ENCODE results near the gene CDH13.

CDH13 gene

GRCh38 chr16:83248735-83249463 is 622.1 kb downstream of the CDH13 start:
- DNase-seq (ENCODE audit: low read depth): no peak

DNA sequence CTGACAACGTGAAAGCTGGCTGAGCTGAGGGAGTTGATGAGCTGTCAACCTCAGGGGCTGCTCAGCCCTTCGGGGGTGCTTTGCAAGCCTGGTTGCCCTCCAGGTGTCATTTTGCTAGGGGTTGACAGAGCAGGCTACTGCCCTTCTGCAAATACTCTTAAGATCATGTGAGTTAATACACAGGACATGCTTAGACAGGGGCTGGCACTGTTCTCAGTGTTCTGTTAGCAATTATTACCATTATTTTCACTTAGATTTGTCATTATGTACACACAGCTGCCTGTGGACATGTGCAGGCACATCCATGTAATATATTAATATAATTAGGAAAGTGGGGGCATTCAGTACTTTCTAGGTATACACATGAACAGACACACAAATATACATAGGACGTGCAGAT is 626.8 kb downstream of the CDH13 start:
- no peak for DNase-seq (ENCODE audit: low read depth)

DNA sequence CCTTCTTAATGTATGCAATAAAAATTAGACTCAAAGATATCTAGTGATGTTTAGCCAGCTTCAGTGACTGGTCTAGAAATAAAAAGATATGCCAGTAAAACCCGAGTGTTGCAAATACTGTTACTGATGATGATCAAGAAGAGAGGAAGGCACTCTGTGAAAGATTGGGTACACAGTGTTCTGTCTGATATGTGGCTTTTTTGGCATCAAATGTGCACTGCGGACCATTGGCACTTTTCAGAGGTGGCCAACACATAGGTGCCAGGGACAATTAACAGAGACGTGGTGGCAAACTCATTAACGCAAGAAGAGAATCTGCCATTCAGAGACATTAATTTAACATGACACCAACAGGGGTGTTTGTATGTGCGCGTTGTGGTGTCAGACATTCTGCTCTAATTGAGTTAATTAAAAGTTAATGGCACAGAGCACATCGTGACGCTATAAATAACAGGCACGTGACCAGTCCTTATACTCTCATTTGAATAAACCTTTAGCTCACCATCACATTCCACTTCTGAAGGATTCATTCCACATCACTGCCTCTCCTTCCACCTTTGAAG is 631.7 kb downstream of the CDH13 start:
- no peak for DNase-seq (ENCODE audit: low read depth)

DNA sequence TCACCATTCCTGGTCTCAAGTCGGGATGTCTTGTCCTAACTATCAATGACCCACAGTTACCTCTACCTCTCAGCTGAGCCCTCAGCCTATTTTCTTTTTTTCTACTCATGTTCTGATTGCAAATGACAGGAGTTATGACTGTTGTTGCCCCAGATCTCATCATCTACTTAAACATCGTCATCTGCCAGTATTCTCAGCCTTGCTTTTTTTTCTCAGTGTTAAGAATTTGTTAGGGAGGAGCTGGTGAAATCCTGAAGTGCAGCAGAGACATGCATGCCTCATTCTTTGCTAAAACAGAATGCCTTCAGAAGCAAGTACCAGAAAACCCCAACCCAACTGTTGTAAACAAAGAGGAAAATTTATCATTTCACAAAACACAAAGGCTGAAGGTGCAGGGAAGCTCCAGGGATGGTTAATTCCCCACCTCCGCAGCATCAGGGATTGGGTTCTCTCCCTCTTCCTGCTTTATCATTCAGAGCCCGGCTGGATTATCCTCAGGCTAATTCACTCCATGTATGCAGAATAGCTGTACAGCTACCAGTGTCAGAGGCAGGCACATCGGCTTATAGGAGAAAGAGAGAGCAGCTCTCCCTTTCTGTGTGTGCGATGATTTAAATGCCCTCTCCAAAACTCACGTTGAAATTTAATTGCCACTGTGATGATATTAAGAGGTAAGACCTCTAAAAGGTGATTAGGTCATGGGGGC is 640.2 kb downstream of the CDH13 start:
- no peak for DNase-seq (ENCODE audit: low read depth)

DNA sequence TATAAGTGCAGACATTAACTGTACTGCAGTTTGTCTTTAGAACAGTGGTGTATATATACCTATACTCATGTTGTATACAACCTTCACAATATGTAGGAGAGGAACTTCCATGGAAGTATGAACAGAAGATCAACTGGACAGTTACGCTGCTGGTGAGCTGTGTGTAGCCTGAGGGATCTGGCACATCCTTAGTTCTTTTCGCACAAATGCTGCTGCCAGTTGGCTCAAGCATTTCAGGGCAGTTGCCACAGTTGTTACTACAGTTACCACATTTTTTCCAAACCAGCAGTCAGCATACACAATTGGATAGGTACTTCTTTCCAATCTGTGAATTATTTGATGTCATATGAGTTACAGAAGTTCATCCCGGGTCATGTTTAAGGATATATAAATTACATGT is 641.4 kb downstream of the CDH13 start:
- DNase-seq (ENCODE audit: low read depth): no peak

DNA sequence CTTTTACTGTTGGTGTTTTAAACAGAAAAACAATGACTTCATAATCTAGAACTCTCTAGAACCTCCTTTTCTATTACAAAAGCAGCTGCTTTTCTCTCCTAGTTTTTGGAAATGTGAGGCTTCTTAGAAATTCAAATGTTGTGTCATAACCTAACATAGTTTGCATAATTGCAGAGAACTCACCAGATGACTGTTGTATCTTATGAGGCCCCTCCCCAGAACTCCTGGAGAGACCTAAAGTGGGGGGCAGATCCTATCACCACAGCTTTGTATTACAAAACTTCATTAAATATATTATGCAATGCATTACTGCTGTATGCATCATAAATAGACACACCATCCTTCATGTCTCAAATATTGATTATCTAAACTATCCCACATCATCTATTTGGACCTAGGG is 642.3 kb downstream of the CDH13 start:
- DNase-seq (ENCODE audit: low read depth): no peak

GRCh38 chr16:83269541-83269940 is 642.8 kb downstream of the CDH13 start:
- no peak for DNase-seq (ENCODE audit: low read depth)

DNA sequence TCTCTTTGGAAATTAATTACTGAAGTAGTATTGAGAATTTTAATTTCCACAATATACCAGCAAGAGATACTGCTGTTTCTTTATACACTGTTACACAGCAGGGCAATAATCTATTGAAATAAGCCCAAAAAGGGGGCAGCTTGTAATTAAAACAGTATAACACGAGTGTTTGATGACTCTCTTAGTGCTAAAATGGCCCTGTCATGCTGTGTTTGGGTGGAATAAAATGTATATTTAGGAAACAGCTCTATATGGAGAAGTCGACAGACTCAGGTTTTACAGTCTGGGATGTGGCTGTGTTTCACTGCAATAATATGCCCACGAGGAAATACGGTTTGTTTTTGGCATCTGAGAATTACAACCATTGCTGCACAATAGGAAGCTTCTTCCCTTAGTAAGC is 643.3 kb downstream of the CDH13 start:
- no peak for DNase-seq (ENCODE audit: low read depth)

- no peak for DNase-seq (ENCODE audit: low read depth)
These were observed 643.9 kb downstream of the CDH13 start for GRCh38 chr16:83270640-83271039.

DNA sequence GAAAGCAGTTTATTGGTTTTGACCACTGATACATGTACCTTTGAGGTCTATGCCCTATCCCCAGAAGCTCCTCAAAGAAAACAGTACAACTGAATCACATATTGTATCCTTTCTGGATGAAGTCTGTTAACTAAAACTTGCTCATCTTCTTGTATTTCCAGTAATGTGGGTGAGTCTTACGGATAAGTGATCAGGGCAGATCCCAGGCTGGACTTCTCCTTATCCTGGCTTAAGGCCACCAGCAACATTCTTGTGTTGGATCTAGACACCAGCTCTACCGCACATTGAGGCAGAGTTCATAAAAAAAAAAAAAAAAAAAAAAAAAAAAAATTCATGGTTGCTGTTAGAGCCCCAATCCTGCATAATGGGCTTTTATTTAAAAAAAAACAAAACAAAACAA is 644.4 kb downstream of the CDH13 start:
- DNase-seq (ENCODE audit: low read depth): no peak

DNA sequence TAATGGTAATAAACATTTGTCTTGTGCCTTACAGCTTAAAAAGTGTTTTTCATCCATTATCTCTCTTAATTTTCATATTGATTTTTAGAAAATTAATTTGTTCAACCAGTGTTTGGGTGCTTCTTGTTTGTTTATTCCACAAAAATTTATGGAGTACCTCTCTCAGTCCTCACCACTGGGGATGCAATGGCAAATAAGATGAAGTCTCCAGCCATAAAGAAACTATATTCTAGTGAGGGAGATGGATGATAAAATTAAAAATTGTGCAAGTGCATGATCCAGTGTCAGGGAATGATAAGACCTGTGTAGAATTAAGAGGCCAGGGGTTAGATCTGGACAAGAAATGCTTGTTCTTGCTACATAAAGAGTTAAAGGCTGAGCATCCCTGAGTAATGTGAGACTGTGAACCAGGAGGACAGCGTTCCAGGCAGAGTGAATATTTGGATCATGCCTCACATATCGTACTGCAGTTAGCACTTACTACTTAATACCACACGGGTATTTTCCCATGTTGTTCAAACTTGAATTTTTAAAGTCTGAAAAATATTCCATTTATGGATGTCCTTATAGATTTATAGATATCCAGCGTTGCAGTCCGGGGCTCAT is 645.3 kb downstream of the CDH13 start:
- DNase-seq (ENCODE audit: low read depth): no peak

DNA sequence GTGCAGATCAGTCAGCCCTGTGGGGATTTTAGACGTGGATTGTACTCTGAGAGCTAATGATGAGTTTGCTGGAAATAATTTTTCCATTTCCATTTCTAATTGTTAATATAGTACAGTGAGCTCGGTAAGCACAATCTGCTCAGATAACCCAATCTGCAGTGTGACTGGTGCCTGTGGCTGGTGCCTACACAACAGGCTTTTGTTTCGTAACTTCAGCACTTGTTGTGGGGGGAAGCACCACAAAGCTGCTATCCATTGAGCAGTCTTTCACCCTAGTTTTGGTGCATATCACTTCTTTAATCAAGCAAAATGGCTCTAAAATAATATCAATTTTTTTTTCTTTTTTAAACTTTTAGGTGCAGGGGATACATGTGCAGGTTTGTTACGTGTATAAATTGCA is 646.1 kb downstream of the CDH13 start:
- no peak for DNase-seq (ENCODE audit: low read depth)

DNA sequence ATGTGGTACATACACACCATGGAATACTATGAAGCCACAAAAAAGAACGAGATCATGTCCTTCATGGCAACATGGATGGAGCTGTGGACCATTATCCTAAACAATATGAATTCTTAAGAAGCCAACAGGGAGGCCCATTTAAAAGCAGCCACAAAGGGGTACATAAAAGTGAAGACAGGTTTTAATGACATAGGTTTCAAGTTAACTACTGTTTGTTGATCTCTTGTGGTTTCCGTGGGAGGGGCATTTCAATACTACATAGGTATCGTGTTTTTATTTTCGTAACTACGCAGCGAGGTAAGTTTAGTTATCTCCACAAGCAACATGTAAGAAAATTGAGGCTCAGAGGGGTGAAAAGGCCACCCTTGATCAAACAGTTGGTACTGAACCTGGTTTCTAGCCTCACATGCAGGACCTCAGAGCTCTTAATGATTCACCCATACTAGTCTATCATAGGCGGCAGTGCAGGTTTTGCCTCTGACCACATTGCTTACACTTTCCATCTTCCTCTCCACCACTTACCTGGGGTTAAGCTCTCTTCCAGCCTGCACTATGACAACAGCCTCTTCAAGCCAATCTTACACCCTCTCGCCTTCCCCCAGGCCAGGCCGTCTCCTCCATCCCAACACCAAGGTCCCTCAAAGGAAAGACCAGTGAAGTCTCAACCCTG is 646.9 kb downstream of the CDH13 start:
- DNase-seq (ENCODE audit: low read depth): no peak

GRCh38 chr16:83279251-83279650 is 652.5 kb downstream of the CDH13 start:
- DNase-seq (ENCODE audit: low read depth): no peak

DNA sequence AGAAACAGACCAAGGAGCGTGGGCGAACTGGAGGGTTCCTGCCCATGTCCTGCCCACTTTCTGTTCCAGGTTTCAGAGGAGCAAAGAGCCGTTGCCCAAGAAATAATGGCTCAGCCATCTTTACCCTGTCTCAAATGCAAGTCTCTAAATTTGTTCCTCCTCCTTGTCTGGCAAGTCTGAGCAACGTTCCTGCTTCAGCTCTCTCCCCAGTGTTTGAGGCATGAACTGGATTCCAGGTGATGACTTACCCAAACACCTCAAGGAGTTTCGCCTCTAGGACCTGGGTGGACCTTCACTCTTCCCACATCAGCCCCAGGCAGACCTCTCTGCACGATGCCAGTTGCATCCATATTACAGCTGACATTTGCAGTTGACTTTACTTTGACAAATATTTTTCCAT is 659.2 kb downstream of the CDH13 start:
- DNase-seq (ENCODE audit: low read depth): no peak

DNA sequence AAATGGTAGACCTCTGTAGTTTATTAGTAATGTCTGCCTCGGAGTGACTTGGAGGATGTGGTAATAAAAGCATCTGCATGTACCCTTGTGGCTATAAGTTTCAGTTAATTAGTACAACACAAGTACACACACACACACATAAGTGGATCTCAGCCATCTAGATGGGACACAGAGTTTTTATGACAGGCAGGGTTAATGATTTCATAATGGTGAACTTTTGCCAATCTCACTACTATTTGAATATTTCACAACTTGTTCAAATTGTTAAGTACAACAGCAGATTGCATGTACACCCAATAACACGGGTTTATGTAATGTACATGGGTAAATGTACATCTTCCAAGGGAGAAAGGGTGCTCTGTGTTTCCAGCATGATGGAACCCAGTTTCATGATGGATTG is 669.7 kb downstream of the CDH13 start:
- no peak for DNase-seq (ENCODE audit: low read depth)

- no peak for DNase-seq (ENCODE audit: low read depth)
These were observed 671.8 kb downstream of the CDH13 start for GRCh38 chr16:83298541-83298940.

DNA sequence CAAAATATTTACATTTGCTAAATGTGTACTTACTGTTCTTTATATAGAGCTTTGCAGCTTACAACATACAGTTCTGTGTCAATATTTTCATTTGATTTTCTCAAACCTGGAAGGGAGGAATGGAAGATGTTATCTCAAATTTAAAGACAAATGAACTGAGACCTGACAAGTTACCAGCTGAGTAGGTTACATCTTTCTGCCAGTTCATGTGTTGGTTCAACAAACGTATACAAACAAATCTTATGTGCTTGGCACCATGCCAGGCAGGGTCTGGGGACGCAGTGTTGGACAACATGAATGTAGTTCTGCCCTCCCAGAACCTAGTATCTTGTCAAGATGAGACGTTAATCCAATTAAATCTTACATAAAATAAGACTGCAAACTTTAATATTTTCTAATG is 673.6 kb downstream of the CDH13 start:
- DNase-seq (ENCODE audit: low read depth): no peak

DNA sequence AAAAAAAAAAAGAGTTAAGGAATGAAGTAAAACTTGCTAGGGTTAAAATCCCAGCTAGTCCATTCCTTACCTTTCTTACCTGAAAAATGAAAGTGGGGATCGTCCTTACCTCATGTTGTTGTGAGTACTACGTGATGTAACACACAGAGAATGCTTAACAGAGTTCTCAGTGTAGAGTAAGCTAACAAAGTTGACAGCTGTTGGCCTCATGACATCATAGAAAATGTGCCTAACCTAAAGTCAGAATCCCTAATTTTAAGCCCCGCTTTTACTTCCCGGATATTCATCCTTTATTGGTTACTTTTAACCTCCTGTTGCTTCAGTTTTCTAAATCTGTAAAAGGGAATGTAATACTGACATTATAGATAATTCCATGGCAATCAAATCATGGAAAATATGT is 675.2 kb downstream of the CDH13 start:
- DNase-seq (ENCODE audit: low read depth): no peak

GRCh38 chr16:83302853-83303252 is 676.1 kb downstream of the CDH13 start:
- DNase-seq (ENCODE audit: low read depth): no peak

GRCh38 chr16:83305092-83305491 is 678.3 kb downstream of the CDH13 start:
- no peak for DNase-seq (ENCODE audit: low read depth)

DNA sequence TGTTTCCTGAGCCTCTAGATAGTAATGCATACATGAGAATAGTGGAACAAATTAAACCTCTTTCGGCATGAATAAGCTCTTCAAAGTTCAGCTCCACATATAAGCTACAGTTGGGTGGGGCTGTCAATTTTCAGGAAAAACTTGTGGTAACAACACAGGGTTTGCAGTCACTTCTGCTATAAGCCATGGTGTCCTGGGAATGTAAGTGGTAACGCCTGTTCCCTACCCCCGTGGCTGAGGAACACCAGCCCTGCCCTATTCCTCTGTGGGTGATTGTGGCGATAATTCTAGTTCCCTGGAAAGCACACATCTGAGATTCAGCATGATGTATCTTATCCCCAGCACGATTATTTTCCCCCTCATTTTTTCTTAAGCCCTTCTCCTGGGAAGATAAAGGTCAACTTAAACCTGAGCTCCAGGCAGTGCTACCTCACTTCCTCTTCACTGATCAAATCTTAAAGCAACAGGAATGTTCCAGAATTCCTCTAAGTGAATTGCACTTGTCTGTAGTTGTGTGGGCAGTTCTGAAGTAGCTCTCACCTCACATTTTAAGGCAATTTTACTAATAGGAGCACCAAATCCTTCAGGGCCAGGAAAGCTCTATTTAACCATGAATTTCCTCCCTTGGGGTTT is 680.3 kb downstream of the CDH13 start:
- DNase-seq (ENCODE audit: low read depth): no peak

Data from stimulated activated CD8-positive, alpha-beta memory T cell treated with anti-CD3 and anti-CD28 coated beads, Interleukin-12 subunit alpha, Interleukin-12 subunit beta, amount 100 ng/mL, for 4 hours (primary cell).